Fibroblast of skin of back (primary cell): ENCODE data around the gene TYSND1. TPM values are rescaled to one million over a fixed set of nuclear protein-coding genes. Genes with fewer than 3 reads are reported as not detected.
"Not testable (repeated sequence)": the region's sequence is repeated elsewhere in the genome, so short reads cannot be mapped to it uniquely, and the experiment has no call there.

ENCODE experiments used
- DNase-seq: peaks from one replicate; pipeline ENCODE4 v3.0.0-alpha.2; 2013
- polyA plus RNA-seq, 2 experiments: library from polyadenylated mRNA; unstranded; fragments of 120-200 nt; gene quantifications; one replicate each; pipeline ENCODE4 v1.2.1, GENCODE V29; 2013; ENCODE audit not compliant: insufficient read length in 2 of 2

Gene TYSND1, protein sequence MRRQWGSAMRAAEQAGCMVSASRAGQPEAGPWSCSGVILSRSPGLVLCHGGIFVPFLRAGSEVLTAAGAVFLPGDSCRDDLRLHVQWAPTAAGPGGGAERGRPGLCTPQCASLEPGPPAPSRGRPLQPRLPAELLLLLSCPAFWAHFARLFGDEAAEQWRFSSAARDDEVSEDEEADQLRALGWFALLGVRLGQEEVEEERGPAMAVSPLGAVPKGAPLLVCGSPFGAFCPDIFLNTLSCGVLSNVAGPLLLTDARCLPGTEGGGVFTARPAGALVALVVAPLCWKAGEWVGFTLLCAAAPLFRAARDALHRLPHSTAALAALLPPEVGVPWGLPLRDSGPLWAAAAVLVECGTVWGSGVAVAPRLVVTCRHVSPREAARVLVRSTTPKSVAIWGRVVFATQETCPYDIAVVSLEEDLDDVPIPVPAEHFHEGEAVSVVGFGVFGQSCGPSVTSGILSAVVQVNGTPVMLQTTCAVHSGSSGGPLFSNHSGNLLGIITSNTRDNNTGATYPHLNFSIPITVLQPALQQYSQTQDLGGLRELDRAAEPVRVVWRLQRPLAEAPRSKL
- polyA plus RNA-seq (2013, experiment 1 of 2; ENCODE audit: insufficient read length), result 4.8 TPM
- 4.6 TPM for polyA plus RNA-seq (2013, experiment 2 of 2; ENCODE audit: insufficient read length)

GRCh38 chr10:70146489-70147258, at the start of gene TYSND1:
Gene TYSND1 (minus strand): TSS chr10:70146700. CDS start chr10:70146586, 114 bp downstream.
- DNase-seq, result peak; percentile 99

DNA sequence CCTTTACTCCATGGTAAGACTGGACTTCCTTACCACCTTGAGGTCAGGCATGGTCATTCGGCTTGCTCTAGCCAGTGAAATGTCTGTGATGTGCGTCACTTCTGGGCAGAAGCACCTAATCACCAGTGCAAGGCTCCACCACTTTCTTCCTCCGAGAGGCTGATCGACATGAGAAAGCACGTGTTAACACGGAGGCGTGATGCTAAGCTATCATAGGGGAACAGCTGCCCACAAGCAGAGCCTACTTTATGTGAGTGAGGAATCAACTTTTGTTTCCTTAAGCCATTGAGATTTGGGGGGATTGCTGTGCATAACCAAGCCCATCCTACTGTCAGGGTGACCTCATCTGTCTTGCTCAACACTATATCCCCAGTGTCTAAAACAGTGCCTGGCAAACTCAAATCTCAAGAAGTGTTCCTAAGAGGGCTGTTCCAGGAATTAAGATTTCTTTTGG, 46.9 kb upstream of the TYSND1 start:
- DNase-seq, result no peak

GRCh38 chr10:70192326-70192968, 45.9 kb upstream of the TYSND1 start:
- DNase-seq, result peak; percentile 42

- peak; percentile 94 for DNase-seq
Measured at GRCh38 chr10:70191972-70192305, 45.4 kb upstream of the TYSND1 start.

- no peak for DNase-seq
Measured at GRCh38 chr10:70191161-70191971, 44.9 kb upstream of the TYSND1 start.

- peak; percentile 39 for DNase-seq
Measured at GRCh38 chr10:70190581-70190980, 44.1 kb upstream of the TYSND1 start.

DNA sequence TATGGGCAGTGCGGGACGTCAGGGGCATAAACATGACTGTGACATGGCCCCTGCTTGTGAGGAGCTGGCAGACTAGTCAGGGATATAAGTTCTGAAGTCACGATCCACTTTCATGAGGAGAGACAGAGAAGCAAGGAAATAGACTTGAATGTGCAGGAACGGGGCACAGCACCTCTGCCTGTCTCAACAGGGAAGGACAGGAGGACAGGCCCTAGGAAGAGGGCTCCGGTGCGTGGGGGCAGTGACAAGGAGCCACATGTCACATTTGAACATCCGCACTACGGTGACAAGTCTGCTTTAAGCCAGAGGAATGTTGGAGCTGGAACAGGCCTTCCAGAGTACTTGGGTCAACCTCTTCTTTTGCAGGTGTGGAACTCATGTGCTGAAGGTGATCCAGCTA, 43.6 kb upstream of the TYSND1 start:
- no peak for DNase-seq

DNA sequence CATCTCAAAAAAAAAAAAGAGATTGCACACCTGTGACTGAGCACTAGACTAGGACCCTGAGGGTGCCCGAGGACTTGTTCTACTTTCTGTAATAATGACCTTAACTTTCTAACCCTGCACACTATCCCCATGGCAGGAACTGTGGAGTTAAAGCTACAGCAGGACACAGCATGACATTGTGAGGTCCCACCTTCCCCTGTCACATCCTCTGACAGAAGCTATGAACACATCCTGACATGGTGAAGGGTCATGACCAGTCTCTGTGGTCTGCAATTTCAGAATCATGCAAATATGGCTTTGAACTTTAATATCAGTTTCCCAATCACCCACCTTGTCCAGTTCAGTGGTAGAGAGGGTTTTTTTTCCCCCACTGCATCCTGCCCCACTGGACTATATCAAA, 42.3 kb upstream of the TYSND1 start:
- DNase-seq, result no peak

GRCh38 chr10:70186571-70186970, 40.1 kb upstream of the TYSND1 start:
- DNase-seq, result no peak

DNA sequence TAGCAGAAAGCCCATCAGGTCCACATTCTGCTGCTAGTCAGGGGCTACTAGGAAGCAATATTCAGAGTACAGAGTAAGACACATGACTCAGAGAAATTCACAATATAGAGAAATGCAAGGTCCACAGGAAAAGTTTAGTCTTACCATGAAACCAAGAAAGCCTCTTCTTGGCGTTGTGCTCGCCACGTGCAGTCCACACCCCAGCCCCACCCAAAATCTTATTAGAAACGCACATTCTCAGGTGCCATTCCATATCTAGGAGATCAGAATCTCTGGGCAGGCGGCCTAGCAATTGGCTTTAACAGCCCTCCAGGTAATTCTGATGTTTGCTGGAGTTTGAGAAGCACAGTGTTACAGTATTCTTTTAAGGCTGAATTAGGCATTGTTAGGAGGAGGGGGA, 39.6 kb upstream of the TYSND1 start:
- DNase-seq, result no peak

DNA sequence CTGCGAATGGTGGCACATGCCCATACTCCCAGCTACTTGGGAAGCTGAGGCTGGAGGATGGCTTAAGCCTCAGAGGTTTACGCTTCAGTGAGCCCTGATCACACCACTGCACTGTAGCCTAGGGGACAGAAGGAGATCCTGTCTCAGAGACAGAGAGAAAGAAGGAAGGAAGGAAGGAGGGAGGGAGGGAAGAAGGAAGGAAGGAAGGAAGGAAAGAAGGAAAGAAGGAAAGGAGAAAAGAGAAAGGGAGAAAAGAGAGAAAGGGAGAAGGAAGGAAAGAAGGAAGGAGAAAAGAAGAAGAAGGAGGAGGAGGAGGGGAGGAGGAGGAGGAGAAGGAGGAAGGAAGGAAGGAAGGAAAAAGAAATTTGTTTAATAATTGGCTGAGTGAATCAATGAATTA, 36.8 kb upstream of the TYSND1 start:
- no peak for DNase-seq

GRCh38 chr10:70179209-70179608, 32.7 kb upstream of the TYSND1 start:
- not testable (repeated sequence) for DNase-seq

- DNase-seq, result no peak
Measured at GRCh38 chr10:70178139-70178725, 31.7 kb upstream of the TYSND1 start.

GRCh38 chr10:70176441-70176840, 29.9 kb upstream of the TYSND1 start:
- DNase-seq, result no peak

- peak; percentile 57 for DNase-seq
Measured at GRCh38 chr10:70175516-70175915, 29.0 kb upstream of the TYSND1 start.

DNA sequence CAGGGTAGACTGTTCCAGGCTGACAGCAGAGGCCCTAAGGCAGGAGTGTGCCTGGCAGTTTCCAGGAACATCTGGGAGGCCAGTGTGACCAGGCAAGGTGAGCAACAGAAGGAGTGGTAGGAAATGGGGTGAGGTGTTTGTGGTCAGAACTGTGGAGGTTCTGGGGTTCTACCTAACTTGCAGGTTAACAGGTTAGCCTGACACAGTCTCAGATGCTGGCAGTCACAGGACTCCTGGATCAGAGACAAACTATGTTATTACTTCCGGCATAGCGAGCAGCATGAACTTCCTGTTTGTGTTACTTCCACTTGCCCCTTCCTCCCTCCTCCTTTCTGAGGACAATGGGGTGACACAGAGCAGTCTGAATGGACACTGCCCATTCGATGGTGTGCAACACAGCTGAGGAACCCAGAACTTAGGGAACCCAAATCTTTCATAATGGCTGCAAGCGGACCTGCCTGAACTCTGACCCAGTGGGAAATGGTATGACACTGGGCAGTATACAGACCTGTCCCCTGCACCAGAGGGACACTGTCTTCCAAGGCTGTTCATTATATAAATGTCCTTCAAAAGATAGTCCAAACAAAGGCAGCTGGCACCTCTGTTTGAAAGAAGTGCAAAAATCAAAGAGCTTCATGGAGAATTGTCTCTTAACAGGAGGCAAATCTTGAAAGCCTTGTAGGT, 27.7 kb upstream of the TYSND1 start:
- DNase-seq, result no peak

DNA sequence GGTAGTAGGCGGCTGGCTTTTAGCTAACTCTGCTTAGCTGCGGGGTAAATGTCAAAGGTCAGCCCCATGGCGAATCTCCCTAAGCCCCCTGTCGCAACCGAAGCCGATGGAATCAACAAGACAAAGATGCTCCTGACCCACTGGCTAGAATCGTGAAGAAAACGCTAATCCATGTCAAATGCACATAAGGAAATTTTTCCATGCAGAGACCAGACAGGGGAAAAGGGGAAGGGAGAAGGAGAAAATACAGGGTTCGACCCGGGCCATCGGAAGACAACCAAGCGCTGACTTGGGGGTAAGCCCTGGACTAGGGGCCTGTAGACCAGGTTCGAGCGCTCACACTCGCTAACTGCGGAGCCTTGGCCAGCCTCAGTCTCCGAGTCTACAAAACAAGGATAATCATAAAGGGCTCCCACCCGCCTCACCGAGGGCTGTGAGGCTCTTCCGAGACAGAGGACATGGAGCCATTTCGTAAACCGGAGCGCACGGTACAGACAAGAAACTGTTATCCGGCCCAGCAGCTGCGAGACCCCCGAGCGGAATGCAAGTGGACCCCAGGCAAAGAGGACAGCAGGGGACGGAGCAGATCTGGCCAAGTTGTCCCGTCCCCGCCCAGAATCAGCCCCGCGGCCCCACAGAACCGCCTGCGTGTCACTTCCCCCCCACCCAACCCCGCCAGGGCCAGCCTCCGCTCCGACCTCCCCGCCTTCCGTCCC, 23.3 kb upstream of the TYSND1 start:
- DNase-seq, result no peak

DNA sequence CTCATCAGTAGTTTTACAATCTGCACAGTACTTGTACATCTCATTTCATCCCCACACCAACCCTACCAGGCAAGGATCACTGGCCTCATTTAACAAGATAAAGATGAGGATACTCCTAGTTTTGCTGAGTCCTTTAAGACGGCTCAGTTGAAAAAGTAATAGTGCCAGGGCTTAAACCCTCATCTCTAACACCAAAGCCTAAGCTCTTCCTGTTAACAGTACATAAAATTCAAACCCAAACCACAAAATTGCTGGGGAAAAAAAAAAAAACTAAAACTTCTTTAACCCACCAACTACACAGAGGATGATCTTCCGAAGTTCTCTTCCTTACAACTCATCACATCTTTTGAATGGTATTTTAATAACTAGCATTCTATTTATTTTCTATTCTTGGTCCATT, 22.5 kb upstream of the TYSND1 start:
- no peak for DNase-seq

DNA sequence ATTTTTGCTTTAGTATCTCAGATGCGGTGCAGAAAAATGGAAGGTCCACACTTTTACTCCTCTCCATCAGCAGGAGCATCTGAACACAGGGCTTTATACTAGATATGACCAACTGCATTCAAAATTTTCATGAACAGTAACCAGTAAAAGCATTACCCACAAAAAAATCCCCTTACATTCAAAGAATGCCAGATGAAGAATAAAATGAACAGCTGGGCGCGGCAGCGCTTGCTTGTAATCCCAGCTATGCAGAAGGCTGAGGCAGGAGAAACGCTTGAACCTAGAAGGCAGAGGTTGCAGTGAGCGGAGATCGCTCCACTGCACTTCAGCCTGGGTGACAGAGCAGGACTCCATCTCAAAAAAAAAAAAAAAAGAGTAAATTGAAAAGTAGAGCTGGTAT, 20.7 kb upstream of the TYSND1 start:
- DNase-seq, result no peak

- no peak for DNase-seq
Measured at GRCh38 chr10:70166394-70166793, 19.9 kb upstream of the TYSND1 start.
